Measurements from ENCODE around the gene VAV2.

GRCh38 chr9:133823189-133824105 is 168.7 kb downstream of the VAV2 start:
- TF ChIP-seq CTCF (IDR thresholded peaks at IDR 0.05) (no peak), POLR2A (IDR thresholded peaks at IDR 0.05; ENCODE audit: low read depth) (no peak), POLR2AphosphoS5 (IDR thresholded peaks at IDR 0.05) (no peak), EP300 (IDR thresholded peaks at IDR 0.05) (no peak)

Measured in esophagus muscularis mucosa (tissue), 4 donors.